Measurements from ENCODE around the gene GLS. TPM values are rescaled to one million over a fixed set of nuclear protein-coding genes. Genes with fewer than 3 reads are reported as not detected.

The GLS gene
- total and polyA plus RNA-seq, 2 donors (not counting 3 experiments of a cell fraction or from before 2014, with no cell fraction given): 49.0 to 183 TPM

DNA sequence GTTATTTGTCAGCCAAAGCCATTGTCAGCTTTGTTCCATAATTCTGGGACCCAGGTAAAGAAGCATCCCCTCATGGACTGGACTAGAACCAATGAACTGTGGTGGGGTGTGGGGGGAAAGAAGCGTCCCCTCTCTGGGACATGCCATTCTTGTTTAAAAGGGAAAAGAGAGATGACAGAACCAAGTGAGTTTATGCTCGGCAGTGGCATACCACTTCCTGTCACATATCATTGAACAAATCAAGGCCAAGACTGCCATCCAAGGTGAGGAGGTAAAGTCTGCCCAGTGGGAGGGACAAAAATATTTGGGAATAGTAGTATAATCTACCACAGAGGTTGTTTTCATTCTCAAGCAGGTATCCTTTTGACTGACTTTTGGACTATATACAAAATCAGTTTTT is 4.7 kb upstream of the GLS start:
- no peaks in the 10 kb centered on the region for H4K20me1 ChIP-seq (replicated peaks; ENCODE audit: control insufficient read depth, extremely low read depth, insufficient read depth, low read length)
- intact Hi-C loops (cut with micrococcal nuclease) (no loop called here), dilution Hi-C loops (cut with MboI; ENCODE audit: extremely low pct_ligation_motif_present, low sequenced_read_pairs) (no loop called here)
- CTCF ChIA-PET: interaction anchor here (1.1 to 4.7 kb wide), 2 partner anchors 11 to 26 kb away, joined by 3 to 34 read pairs; no protein-coding TSS in a partner anchor
- H2AFZ ChIP-seq (ENCODE audit: low read depth, low read length): no peak overlapping the region
- H3K4me1 ChIP-seq (ENCODE audit: control insufficient read depth, extremely low read depth, insufficient read depth, low read length): peaks cover 10% of the 10 kb centered on the region
- H3K27me3 ChIP-seq (ENCODE audit: control insufficient read depth in 2 of 2, insufficient read depth in 2 of 2, low read length in 2 of 2): no peaks in the 10 kb centered on the region
- FAIRE-seq (no peak), DNase-seq (ENCODE audit: low read depth, low spot score) (no peak)
- H3K9ac ChIP-seq (replicated peaks; ENCODE audit: extremely low read depth, insufficient read depth, low read length): no peak overlapping the region
- TF ChIP-seq POLR2AphosphoS5 (IDR thresholded peaks at IDR 0.05; ENCODE audit: insufficient read depth, low read depth, low read length) (no peak), JUN (IDR thresholded peaks at IDR 0.05; ENCODE audit: borderline replicate concordance, insufficient read depth, insufficient read length, low read depth) (no peak), GATA2 (IDR thresholded peaks at IDR 0.05; ENCODE audit: insufficient read depth, insufficient read length, low read depth, low read length) (no peak), POLR2A (IDR thresholded peaks at IDR 0.05; ENCODE audit: low read depth, low read length) (no peak), EZH2 (IDR thresholded peaks at IDR 0.05; ENCODE audit: borderline replicate concordance, low read depth, low read length, severe bottlenecking) (no peak)
- TF ChIP-seq, protein P1, sequence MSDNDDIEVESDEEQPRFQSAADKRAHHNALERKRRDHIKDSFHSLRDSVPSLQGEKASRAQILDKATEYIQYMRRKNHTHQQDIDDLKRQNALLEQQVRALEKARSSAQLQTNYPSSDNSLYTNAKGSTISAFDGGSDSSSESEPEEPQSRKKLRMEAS (IDR thresholded peaks at IDR 0.05; ENCODE audit: insufficient read depth, insufficient read length): no peak
- H3K9me3 ChIP-seq (replicated peaks; ENCODE audit: control insufficient read depth, insufficient read depth, low read length): no peaks in the 10 kb centered on the region
- BruUV-seq (replicated peaks): no TSS peak
- H3K9me1 ChIP-seq (replicated peaks; ENCODE audit: control insufficient read depth, extremely low read depth, insufficient read depth, low read length): no peaks in the 10 kb centered on the region
- no peak overlapping the region for H3K4me2 ChIP-seq (ENCODE audit: insufficient read depth, low read length)
- H3K4me3 ChIP-seq (replicated peaks in 1 of 3; ENCODE audit: insufficient read depth in 1 of 3, low read depth in 1 of 3, low read length in 3 of 3): no peak overlapping the region
- peaks cover 2% of the 10 kb centered on the region for H3K79me2 ChIP-seq (ENCODE audit: control insufficient read depth, insufficient read depth, low read length)
- POLR2A ChIA-PET: no interaction called here
- no peaks in the 10 kb centered on the region for H3K36me3 ChIP-seq (ENCODE audit: control insufficient read depth in 2 of 2, extremely low read depth in 1 of 2, insufficient read depth in 2 of 2, low read length in 2 of 2)
- no peak overlapping the region for H3K27ac ChIP-seq (ENCODE audit: insufficient read depth, low read depth, low read length)

DNA sequence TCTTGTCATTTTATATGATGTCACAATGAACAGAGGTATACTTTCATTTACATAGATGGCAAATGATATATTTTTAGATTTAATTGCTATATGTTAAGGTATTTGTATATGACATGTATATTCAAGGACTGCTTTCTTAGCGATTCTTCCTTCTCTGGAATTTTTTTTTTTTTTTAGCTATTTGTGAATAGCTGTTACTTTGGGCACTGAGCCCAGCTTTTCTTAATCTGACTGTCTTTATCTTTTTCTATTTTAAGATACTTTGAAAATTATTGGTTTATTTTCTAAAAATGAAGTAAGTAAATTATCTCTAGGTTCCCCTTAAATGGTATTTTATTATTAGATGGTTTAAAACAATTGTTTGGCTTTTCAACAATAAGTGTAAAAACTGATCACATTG is 4.0 kb upstream of the GLS start:
- H3K9ac ChIP-seq (replicated peaks; ENCODE audit: extremely low read depth, insufficient read depth, low read length): no peak overlapping the region
- no peaks in the 10 kb centered on the region for H3K9me3 ChIP-seq (replicated peaks; ENCODE audit: control insufficient read depth, insufficient read depth, low read length)
- dilution Hi-C loops (cut with MboI; ENCODE audit: extremely low pct_ligation_motif_present, low sequenced_read_pairs) (no loop called here), intact Hi-C loops (cut with micrococcal nuclease) (no loop called here)
- H3K4me3 ChIP-seq (replicated peaks in 1 of 3; ENCODE audit: insufficient read depth in 1 of 3, low read depth in 1 of 3, low read length in 3 of 3): no peak overlapping the region
- H4K20me1 ChIP-seq (replicated peaks; ENCODE audit: control insufficient read depth, extremely low read depth, insufficient read depth, low read length): no peaks in the 10 kb centered on the region
- peaks cover 9% of the 10 kb centered on the region for H3K79me2 ChIP-seq (ENCODE audit: control insufficient read depth, insufficient read depth, low read length)
- H3K4me2 ChIP-seq (ENCODE audit: insufficient read depth, low read length): no peak overlapping the region
- no peak overlapping the region for H2AFZ ChIP-seq (ENCODE audit: low read depth, low read length)
- H3K27ac ChIP-seq (ENCODE audit: insufficient read depth, low read depth, low read length): no peak overlapping the region
- H3K4me1 ChIP-seq (ENCODE audit: control insufficient read depth, extremely low read depth, insufficient read depth, low read length): peaks cover 10% of the 10 kb centered on the region
- no peaks in the 10 kb centered on the region for H3K27me3 ChIP-seq (ENCODE audit: control insufficient read depth in 2 of 2, insufficient read depth in 2 of 2, low read length in 2 of 2)
- DNase-seq (ENCODE audit: low read depth, low spot score) (peak; percentile 41), FAIRE-seq (no peak)
- H3K9me1 ChIP-seq (replicated peaks; ENCODE audit: control insufficient read depth, extremely low read depth, insufficient read depth, low read length): no peaks in the 10 kb centered on the region
- POLR2A ChIA-PET: interaction anchor here (0.6 kb wide), 1 partner anchor 801 kb away, joined by 3 read pairs; the partner anchor contains the start of gene NABP1
- H3K36me3 ChIP-seq (ENCODE audit: control insufficient read depth in 2 of 2, extremely low read depth in 1 of 2, insufficient read depth in 2 of 2, low read length in 2 of 2): no peaks in the 10 kb centered on the region
- TF ChIP-seq, protein P1 (IDR thresholded peaks at IDR 0.05; ENCODE audit: insufficient read depth, insufficient read length): no peak
- TF ChIP-seq, protein P2, sequence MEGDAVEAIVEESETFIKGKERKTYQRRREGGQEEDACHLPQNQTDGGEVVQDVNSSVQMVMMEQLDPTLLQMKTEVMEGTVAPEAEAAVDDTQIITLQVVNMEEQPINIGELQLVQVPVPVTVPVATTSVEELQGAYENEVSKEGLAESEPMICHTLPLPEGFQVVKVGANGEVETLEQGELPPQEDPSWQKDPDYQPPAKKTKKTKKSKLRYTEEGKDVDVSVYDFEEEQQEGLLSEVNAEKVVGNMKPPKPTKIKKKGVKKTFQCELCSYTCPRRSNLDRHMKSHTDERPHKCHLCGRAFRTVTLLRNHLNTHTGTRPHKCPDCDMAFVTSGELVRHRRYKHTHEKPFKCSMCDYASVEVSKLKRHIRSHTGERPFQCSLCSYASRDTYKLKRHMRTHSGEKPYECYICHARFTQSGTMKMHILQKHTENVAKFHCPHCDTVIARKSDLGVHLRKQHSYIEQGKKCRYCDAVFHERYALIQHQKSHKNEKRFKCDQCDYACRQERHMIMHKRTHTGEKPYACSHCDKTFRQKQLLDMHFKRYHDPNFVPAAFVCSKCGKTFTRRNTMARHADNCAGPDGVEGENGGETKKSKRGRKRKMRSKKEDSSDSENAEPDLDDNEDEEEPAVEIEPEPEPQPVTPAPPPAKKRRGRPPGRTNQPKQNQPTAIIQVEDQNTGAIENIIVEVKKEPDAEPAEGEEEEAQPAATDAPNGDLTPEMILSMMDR (IDR thresholded peaks at IDR 0.05; ENCODE audit: extremely low read depth in 1 of 2, insufficient read depth in 1 of 2, low read depth in 1 of 2, low read length in 2 of 2): no peak
- no peak for TF ChIP-seq FOS (IDR thresholded peaks at IDR 0.05; ENCODE audit: borderline replicate concordance, insufficient read depth, low read length)
- no peak for TF ChIP-seq MYC (IDR thresholded peaks at IDR 0.05; ENCODE audit: low read depth, low read length)
- no peak for TF ChIP-seq EZH2 (IDR thresholded peaks at IDR 0.05; ENCODE audit: borderline replicate concordance, low read depth, low read length, severe bottlenecking)
- TF ChIP-seq POLR2AphosphoS5 (IDR thresholded peaks at IDR 0.05; ENCODE audit: insufficient read depth, low read depth, low read length): no peak
- TF ChIP-seq JUN (IDR thresholded peaks at IDR 0.05; ENCODE audit: borderline replicate concordance, insufficient read depth, insufficient read length, low read depth): no peak
- BruUV-seq (replicated peaks): no TSS peak
- CTCF ChIA-PET: interaction anchor here (0.9 to 4.7 kb wide), 4 partner anchors 11 to 26 kb away, joined by 3 to 34 read pairs (median 5); no protein-coding TSS in a partner anchor

Data from endothelial cell of umbilical vein (primary cell).